IMR-90 (cell line): ENCODE data around the gene IQSEC1. TPM values are rescaled to one million over a fixed set of nuclear protein-coding genes. Genes with fewer than 3 reads are reported as not detected.

Experiments
- ATAC-seq: fragments of 200-7000 bp; cut with Tn5 transposase; 2 replicates; pipeline ENCODE4 v1.9.1; 2020; ENCODE audit warnings: low read depth, mild to moderate bottlenecking, moderate library complexity
- BruUV-seq: library from RNA; stranded (reverse); fragments of 400-500 nt; replicated peaks from 2 replicates; lab custom pipeline; 2021; lab: Mats Ljungman, UMichigan
- CTCF ChIA-PET: fragments of 300-600 bp; formaldehyde crosslinking; extraction: SDS; loops from one replicate; lab custom pipeline; 2021; ENCODE audit warnings: antibody characterized with exemption; lab: Yijun Ruan, JAX
- POLR2A ChIA-PET: fragments of 300-600 bp; sonication (Branson Sonifier 250); formaldehyde crosslinking; loops from one replicate; lab custom pipeline; 2022; ENCODE audit warnings: antibody characterized with exemption; ENCODE audit not compliant: unreplicated experiment; lab: Charles Lee
- DNase-seq: peaks from one replicate; pipeline ENCODE4 v3.0.0; 2013
- H2AFZ ChIP-seq: replicated peaks from 2 replicates; pipeline ENCODE3; 2013; ENCODE audit warnings: low read length, mild to moderate bottlenecking; ENCODE audit not compliant: poor library complexity
- H2AK5ac ChIP-seq: 2 replicates; pipeline ENCODE4 v1.6.1; 2013; ENCODE audit warnings: low read depth, low read length, inconsistent platforms
- H2AK9ac ChIP-seq: replicated peaks from 2 replicates; pipeline ENCODE3; 2013; ENCODE audit warnings: mild to moderate bottlenecking, low read depth, low read length, moderate library complexity; ENCODE audit not compliant: poor library complexity
- H2BK120ac ChIP-seq: 2 replicates; pipeline ENCODE4 v1.6.1; 2013; ENCODE audit warnings: low read depth, low read length, inconsistent platforms
- H2BK15ac ChIP-seq: 3 replicates; pipeline ENCODE4 v1.6.1; 2013; ENCODE audit warnings: low read depth, low read length, inconsistent platforms
- H2BK20ac ChIP-seq: 2 replicates; pipeline ENCODE4 v1.6.1; 2013; ENCODE audit warnings: low read depth, mild to moderate bottlenecking, inconsistent platforms, low read length, moderate library complexity
- H2BK5ac ChIP-seq: 2 replicates; pipeline ENCODE4 v1.6.1; 2013; ENCODE audit warnings: mild to moderate bottlenecking, low read depth, low read length, inconsistent platforms; ENCODE audit not compliant: poor library complexity, severe bottlenecking
- H3K14ac ChIP-seq: replicated peaks from 2 replicates; pipeline ENCODE4 v1.6.1; 2013; ENCODE audit warnings: low read depth, low read length, inconsistent platforms
- H3K18ac ChIP-seq: 2 replicates; pipeline ENCODE4 v1.6.1; 2013; ENCODE audit warnings: low read depth, low read length, control low read depth
- H3K23ac ChIP-seq: 2 replicates; pipeline ENCODE4 v1.6.1; 2013; ENCODE audit warnings: low read depth, low read length, inconsistent platforms
- H3K27ac ChIP-seq: 2 replicates; pipeline ENCODE4 v1.5.1; 2013; ENCODE audit warnings: mild to moderate bottlenecking, control low read depth, low read length; ENCODE audit not compliant: insufficient read depth
- H3K27me3 ChIP-seq: 2 replicates; pipeline ENCODE4 v1.6.1; 2013; ENCODE audit warnings: low read length; ENCODE audit not compliant: control insufficient read depth, insufficient read depth
- H3K36me3 ChIP-seq: 2 replicates; pipeline ENCODE4 v1.6.1; 2013; ENCODE audit warnings: low read length, mixed read lengths; ENCODE audit not compliant: control insufficient read depth, insufficient read depth
- H3K4ac ChIP-seq: 2 replicates; pipeline ENCODE4 v1.6.1; 2013; ENCODE audit warnings: low read depth, low read length, inconsistent platforms
- H3K4me1 ChIP-seq: 2 replicates; pipeline ENCODE4 v1.6.1; 2013; ENCODE audit warnings: low read length, mixed read lengths; ENCODE audit not compliant: control insufficient read depth, insufficient read depth
- H3K4me2 ChIP-seq: 2 replicates; pipeline ENCODE4 v1.6.1; 2013; ENCODE audit warnings: low read depth, mild to moderate bottlenecking, control low read depth, low read length, moderate library complexity
- H3K4me3 ChIP-seq: 2 replicates; pipeline ENCODE4 v1.5.1; 2013; ENCODE audit warnings: low read depth, mild to moderate bottlenecking, control low read depth, low read length, moderate library complexity; ENCODE audit not compliant: insufficient read depth
- H3K56ac ChIP-seq: 2 replicates; pipeline ENCODE4 v1.6.1; 2013; ENCODE audit warnings: low read length, inconsistent platforms; ENCODE audit not compliant: insufficient read depth; ENCODE audit errors: extremely low read depth
- H3K79me1 ChIP-seq, 2 experiments: 2 replicates each; pipeline ENCODE4 v1.6.1; 2013; ENCODE audit warnings: low read length in 2 of 2, inconsistent platforms in 1 of 2, low read depth in 1 of 2
- H3K9ac ChIP-seq: 2 replicates; pipeline ENCODE4 v1.6.1; 2013; ENCODE audit warnings: low read depth, low read length, control low read depth
- H3K9me1 ChIP-seq: 2 replicates; pipeline ENCODE4 v1.6.1; 2013; ENCODE audit warnings: low read length, inconsistent platforms; ENCODE audit not compliant: insufficient read depth
- H3K9me3 ChIP-seq: 2 replicates; pipeline ENCODE4 v1.6.1; 2013; ENCODE audit warnings: low read length; ENCODE audit not compliant: control insufficient read depth, insufficient read depth
- H4K20me1 ChIP-seq: 2 replicates; pipeline ENCODE4 v1.6.1; 2013; ENCODE audit warnings: low read length, inconsistent platforms; ENCODE audit not compliant: insufficient read depth
- H4K5ac ChIP-seq: 2 replicates; pipeline ENCODE4 v1.6.1; 2013; ENCODE audit warnings: mild to moderate bottlenecking, low read depth, low read length, control low read depth
- H4K8ac ChIP-seq, 2 experiments: 2 replicates each; pipeline ENCODE4 v1.6.1; 2013; ENCODE audit warnings: low read depth in 2 of 2, low read length in 2 of 2, control low read depth in 1 of 2, inconsistent platforms in 1 of 2
- H4K91ac ChIP-seq: 2 replicates; pipeline ENCODE4 v1.6.1; 2013; ENCODE audit warnings: low read depth, low read length, inconsistent platforms; ENCODE audit not compliant: insufficient read depth
- CEBPB ChIP-seq: IDR thresholded peaks from 2 replicates; pipeline ENCODE4 v1.6.1; 2012; ENCODE audit warnings: low read depth, low read length, improper control_type of control experiment
- FOS ChIP-seq: fragments of 150-350 bp; IDR thresholded peaks from 2 replicates; pipeline ENCODE4 v1.6.1; 2016; ENCODE audit warnings: low read depth, low read length
- MAZ ChIP-seq: IDR thresholded peaks from 2 replicates; pipeline ENCODE4 v1.6.1; 2012; ENCODE audit warnings: low read depth, mild to moderate bottlenecking, low read length, improper control_type of control experiment, moderate library complexity, borderline replicate concordance
- POLR2A ChIP-seq: IDR thresholded peaks from 2 replicates; pipeline ENCODE4 v1.6.1; 2012; ENCODE audit warnings: mild to moderate bottlenecking, low read depth, low read length
- RAD21 ChIP-seq: IDR thresholded peaks from 2 replicates; pipeline ENCODE4 v1.6.1; 2012; ENCODE audit warnings: low read length, improper control_type of control experiment
- RFX5 ChIP-seq: IDR thresholded peaks from 2 replicates; pipeline ENCODE4 v1.8.0; 2012; ENCODE audit warnings: low read depth, mild to moderate bottlenecking, low read length, moderate library complexity
- SMC3 ChIP-seq: fragments of 150-350 bp; IDR thresholded peaks from 2 replicates; pipeline ENCODE4 v1.6.1; 2016; ENCODE audit warnings: low read depth, mild to moderate bottlenecking, antibody characterized with exemption, low read length, moderate library complexity
- whole genome bisulfite sequencing, 2 experiments: methylation state at CpG; one replicate each; pipeline versions ENCODE4 v1.1.5 to v1.1.7; 2013; ENCODE audit warnings: missing lambda C conversion rate in 2 of 2; ENCODE audit not compliant: insufficient read length in 1 of 2; ENCODE audit errors: extremely low coverage in 2 of 2; 5-methylcytosine and 5-hydroxymethylcytosine counted together
- dilution Hi-C: fragments of 300-500 bp; cut with HindIII; formaldehyde crosslinking; loops from one replicate; pipeline ENCODE4 v1.14.3; 2018; ENCODE audit warnings: low sequenced_read_pairs; ENCODE audit not compliant: unreplicated experiment
- in situ Hi-C: fragments of 300-500 bp; cut with MboI; formaldehyde crosslinking; loops from 3 replicates; pipeline ENCODE4 v1.14.3; 2019; ENCODE audit warnings: low sequenced_read_pairs, inconsistent platforms, mixed read lengths
- intact Hi-C: fragments of 100-400 bp; cut with micrococcal nuclease; formaldehyde crosslinking; loops from 2 replicates; pipeline ENCODE4 v1.10.0; 2022
- polyA plus RNA-seq, 3 experiments: library from polyadenylated mRNA; depleted of rRNA; stranded (reverse); fragments of >200 nt; gene quantifications; 2 replicates each; pipeline ENCODE4 v1.2.3, GENCODE V29; 2012; ENCODE audit warnings: low replicate concordance in 1 of 3
- total RNA-seq: library from RNA; depleted of rRNA; stranded (reverse); fragments of >200 nt; gene quantifications from 2 replicates; pipeline ENCODE4 v1.2.3, GENCODE V29; 2012
- TF ChIP-seq, protein P1 (sequence below): conservative IDR thresholded peaks from 2 replicates; pipeline ENCODE4 v1.5.1; 2012; ENCODE audit warnings: mild to moderate bottlenecking, low read depth, low read length, improper control_type of control experiment
- TF ChIP-seq, protein P2 (sequence below): fragments of 150-350 bp; IDR thresholded peaks from 2 replicates; pipeline ENCODE4 v1.6.1; 2017; ENCODE audit warnings: mild to moderate bottlenecking, antibody characterized with exemption, low read length, low read depth

Gene IQSEC1
- total and polyA plus RNA-seq, 2 of the 4 experiments (the other 2 are of a cell fraction), result 5.9 to 11.9 TPM

DNA sequence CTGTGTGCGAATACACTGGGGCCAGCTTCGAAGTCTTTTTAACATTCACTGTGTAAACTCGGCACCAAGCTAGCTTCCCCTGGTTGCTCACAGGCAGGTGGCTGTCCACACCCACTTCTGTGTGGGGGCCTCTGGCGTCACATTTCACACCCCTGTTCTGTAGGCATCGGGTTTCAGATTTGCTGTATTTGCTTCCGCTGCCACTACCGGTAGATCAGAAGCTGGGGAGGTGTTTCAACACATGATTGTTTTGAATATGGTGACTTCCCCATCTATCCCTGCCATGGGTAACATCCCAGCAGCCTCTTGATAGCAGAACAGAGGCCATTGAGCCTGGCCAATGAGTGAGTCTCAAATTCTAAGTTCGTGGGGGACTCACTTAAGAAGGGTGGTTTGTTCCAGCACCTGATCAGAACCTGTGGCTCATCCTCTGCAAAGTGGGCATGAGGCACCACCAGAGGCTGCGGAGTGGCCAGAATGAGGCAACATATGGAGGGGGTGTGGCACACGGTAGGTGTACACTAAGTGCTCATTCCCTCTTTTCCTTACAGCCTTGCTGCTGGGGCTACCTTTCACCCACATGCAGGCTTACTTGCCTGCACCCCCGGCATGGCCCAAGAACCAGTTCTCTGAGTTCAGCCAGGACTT is 61.5 kb downstream of the IQSEC1 start:
- Histone ChIP-seq H2BK20ac (no peak overlapping the region), H3K4me3 (no peak overlapping the region), H2BK15ac (no peak overlapping the region), H2AFZ (no peak overlapping the region), H3K36me3 (no peaks in the 10 kb centered on the region), H4K91ac (no peak overlapping the region), H2AK9ac (no peak overlapping the region), H3K27me3 (peaks cover 16% of the 10 kb centered on the region), H2AK5ac (no peak overlapping the region), H3K4me1 (peaks cover 1% of the 10 kb centered on the region; the same call in 1 of the 2 replicates), H3K4me2 (no peak overlapping the region), H3K9me1 (no peaks in the 10 kb centered on the region), H2BK5ac (no peak overlapping the region), H3K27ac (no peak overlapping the region), H4K8ac (no peak overlapping the region), H3K14ac (no peak overlapping the region), H3K9me3 (no peaks in the 10 kb centered on the region), H3K18ac (no peak overlapping the region), H3K9ac (no peak overlapping the region), H3K23ac (no peak overlapping the region), H2BK120ac (no peak overlapping the region), H3K79me1 (no peaks in the 10 kb centered on the region), H4K20me1 (no peaks in the 10 kb centered on the region), H3K4ac (no peak overlapping the region), H3K56ac (no peak overlapping the region), H4K5ac (no peak overlapping the region)
- dilution Hi-C loops, result no loop called here
- WGBS, 2 experiments, result 100% methylated on average over 1 of the region's 11 CpGs; no CpG with 5 or more reads in 1 of the 2 experiments
- no TSS peak for BruUV-seq
- no peak for TF ChIP-seq POLR2A
- no peak for TF ChIP-seq MAZ
- TF ChIP-seq SMC3, result no peak
- TF ChIP-seq, protein P1, sequence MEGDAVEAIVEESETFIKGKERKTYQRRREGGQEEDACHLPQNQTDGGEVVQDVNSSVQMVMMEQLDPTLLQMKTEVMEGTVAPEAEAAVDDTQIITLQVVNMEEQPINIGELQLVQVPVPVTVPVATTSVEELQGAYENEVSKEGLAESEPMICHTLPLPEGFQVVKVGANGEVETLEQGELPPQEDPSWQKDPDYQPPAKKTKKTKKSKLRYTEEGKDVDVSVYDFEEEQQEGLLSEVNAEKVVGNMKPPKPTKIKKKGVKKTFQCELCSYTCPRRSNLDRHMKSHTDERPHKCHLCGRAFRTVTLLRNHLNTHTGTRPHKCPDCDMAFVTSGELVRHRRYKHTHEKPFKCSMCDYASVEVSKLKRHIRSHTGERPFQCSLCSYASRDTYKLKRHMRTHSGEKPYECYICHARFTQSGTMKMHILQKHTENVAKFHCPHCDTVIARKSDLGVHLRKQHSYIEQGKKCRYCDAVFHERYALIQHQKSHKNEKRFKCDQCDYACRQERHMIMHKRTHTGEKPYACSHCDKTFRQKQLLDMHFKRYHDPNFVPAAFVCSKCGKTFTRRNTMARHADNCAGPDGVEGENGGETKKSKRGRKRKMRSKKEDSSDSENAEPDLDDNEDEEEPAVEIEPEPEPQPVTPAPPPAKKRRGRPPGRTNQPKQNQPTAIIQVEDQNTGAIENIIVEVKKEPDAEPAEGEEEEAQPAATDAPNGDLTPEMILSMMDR, result no peak
- no peak for TF ChIP-seq FOS
- no peak for TF ChIP-seq RAD21
- no peak for TF ChIP-seq RFX5
- TF ChIP-seq CEBPB, result no peak
- TF ChIP-seq, protein P2, sequence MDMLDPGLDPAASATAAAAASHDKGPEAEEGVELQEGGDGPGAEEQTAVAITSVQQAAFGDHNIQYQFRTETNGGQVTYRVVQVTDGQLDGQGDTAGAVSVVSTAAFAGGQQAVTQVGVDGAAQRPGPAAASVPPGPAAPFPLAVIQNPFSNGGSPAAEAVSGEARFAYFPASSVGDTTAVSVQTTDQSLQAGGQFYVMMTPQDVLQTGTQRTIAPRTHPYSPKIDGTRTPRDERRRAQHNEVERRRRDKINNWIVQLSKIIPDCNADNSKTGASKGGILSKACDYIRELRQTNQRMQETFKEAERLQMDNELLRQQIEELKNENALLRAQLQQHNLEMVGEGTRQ, result no peak
- DNase-seq, result no peak
- ChIA-PET POLR2A (no interaction called here), CTCF (no interaction called here)
- intact Hi-C loops, result no loop called here
- in situ Hi-C loops, result no loop called here
- no peak for ATAC-seq
